ENCODE data around the gene IFIT2.
"Not testable (repeated sequence)": the region's sequence is repeated elsewhere in the genome, so short reads cannot be mapped to it uniquely, and the experiment has no call there.

Gene IFIT2

GRCh38 chr10:89308266-89308665 is 6.4 kb downstream of the IFIT2 start:
- DNase-seq (ENCODE audit: low read depth): no peak

DNA sequence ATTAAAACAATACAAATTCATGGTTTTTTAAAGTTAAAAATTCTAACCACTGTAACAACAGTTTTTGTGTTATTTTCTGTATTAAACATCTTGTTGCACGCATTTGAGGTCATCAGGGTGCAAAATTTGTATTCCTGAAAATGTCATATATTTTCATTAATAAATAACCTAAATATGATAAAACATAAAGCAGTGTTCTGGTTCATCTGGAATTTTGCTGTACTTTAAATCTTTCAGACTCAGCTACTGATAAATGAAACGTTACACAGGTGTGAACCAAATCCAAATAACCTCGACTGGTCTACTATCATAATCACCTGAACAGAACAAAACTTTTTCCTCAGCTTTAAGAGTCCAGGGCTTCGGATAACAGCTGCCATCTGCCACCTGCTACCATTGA is 6.9 kb downstream of the IFIT2 start:
- no peak for DNase-seq (ENCODE audit: low read depth)

DNA sequence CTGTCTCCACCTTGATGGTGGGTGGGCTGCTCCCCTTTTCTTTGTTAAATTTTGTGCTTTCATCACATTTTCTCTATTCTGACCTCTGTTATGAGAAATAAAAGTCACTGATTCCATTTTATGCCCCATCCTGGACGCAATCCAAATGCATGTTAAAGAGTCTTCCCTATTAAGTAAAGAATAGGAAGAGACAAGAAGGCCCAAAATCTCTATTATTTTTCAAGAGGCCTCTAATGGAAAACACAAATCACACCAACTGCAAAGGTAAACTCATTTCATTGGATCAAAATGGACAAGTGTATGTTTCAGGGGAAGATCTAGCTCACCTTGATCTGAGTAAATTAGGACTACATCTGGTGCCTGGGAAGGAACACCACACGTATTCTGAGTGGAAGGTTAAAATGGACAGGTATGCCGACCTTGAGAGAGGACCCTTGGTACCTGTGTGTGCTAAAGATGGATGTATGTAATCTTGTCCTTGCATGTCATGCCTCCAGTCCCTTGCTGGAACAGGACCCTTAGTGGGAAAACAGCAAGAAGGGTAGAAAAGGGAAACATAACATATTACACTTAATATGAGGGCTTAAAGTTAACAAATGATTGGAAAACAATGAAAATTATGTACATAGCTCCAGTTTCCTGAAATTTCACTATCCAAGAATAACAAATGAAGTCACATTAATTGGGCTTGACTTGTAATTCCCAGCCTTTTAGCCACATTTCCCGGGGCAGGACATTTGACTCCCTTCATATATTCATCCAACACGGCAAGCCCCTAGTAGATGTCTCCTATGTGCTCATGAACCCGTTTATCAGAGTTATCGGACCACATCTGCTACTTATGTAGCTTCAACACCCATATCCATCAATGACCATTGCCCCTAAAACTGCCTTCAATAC is 7.6 kb downstream of the IFIT2 start:
- no peak for DNase-seq (ENCODE audit: low read depth)

DNA sequence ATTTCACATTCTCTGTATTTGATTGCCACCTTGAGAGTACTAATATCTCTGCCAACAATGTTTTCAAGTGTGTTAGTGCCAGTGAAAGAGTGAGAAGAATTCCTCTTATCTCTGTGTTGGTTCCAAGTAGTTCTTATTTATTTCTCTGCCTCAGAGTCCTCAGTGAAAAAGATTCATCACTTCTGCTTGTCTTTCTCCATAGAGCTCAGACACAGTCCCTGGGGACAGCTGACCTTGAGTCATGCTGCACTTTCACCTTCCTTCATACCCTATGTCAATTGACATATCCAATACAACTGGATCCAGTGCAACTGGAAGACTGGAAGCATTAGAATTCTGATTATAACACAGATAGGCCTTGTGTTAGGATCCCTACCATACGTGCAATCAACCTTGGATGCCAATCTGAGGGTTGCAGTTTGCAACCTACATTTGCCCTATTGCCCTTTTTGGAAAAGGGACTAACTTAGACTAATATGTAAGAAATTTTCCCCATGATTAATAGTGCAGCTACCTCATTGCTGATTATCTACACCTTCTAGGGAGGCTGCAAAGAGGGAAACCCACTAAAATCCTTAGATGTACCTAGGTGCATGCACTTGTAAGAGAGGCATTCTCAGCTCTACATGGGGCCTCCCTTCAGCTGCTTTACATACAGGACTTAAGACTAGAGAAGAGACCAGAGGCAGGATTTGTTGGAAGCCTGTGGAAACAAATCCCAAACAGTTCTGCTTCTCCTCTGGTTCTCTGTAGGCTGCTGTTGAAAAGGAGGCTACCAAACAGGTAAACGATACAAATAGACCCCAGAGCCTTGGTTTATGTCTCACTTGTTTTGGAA is 8.4 kb downstream of the IFIT2 start:
- no peak for DNase-seq (ENCODE audit: low read depth)

DNA sequence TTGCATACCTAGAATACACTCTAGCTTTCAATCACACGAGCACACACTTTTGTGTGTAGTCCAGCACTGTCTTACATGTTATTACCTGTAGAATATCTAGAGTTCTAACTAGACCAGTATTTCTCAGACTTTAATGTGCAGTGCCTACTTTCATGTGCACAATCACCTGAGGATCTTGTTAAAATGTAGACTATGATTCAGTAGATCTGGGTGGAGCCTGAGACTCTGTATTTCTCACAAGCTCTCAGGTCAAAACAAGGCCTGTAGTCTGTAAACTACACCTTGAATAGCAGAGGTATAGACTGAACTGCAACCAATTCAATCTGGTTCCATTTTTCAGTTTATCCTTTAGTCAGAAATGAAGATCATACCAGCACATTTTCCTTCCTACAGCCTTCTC is 11.1 kb downstream of the IFIT2 start:
- DNase-seq (ENCODE audit: low read depth): no peak

GRCh38 chr10:89314676-89315075 is 12.8 kb downstream of the IFIT2 start:
- DNase-seq (ENCODE audit: low read depth): no peak

DNA sequence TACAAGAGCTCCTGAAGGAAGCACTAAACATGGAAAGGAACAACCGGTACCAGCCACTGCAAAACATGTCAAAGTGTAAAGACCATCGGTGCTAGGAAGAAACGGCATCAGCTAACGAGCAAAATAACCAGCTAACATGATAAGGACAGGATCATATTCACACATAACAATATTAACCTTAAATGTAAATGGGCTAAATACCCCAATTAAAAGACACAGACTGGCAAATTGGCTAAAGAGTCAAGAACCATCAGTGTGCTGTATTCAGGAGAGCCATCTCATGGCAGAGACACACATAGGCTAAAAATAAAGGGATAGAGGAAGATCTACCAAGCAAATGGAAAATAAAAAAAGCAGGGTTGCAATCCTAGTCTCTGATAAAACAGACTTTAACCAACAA is 16.2 kb downstream of the IFIT2 start:
- DNase-seq (ENCODE audit: low read depth): not testable (repeated sequence)

DNA sequence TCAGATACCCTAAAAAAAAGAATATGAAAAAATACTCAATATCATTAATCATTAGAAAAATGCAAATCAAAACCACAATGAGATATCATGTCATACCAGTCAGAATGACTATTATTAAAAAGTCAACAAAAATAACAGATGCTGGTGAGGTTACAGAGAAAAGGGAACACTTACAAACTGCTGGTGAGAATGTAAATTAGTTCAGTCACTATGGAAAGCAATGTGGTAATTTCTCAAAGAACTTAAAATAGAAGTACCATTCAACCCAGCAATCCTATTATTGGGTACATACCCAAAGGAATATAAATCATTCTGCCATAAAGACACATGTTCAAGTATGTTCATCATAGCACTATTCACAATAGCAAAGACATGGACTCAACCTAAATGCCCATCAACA is 23.2 kb downstream of the IFIT2 start:
- DNase-seq (ENCODE audit: low read depth): not testable (repeated sequence)

GRCh38 chr10:89325856-89326255 is 24.0 kb downstream of the IFIT2 start:
- not testable (repeated sequence) for DNase-seq (ENCODE audit: low read depth)

GRCh38 chr10:89327803-89328441 is 26.1 kb downstream of the IFIT2 start, which contains the start of gene IFIT3:
Gene IFIT3 (plus strand): TSS chr10:89327997. CDS start chr10:89328074, 77 bp downstream.
- DNase-seq (ENCODE audit: low read depth): no peak

DNA sequence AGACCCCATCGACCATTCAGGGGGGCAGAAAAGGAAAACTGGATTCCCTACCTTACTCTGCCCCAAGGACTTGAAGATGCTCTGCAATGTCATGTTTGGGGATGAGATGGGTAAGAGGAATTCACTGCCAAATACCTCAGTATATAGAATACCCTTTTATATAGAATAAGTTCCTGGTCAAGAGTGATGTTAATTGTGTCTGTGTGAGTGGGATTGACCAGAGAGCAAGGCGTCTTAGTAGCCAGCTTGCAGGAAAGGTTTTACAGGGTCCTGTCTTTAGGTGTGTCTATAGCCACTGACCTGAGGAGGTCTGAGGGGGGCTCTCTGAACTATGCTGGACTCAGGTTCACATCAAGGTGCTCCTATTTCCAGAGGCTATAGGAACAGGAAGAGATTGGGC is 27.3 kb downstream of the IFIT2 start:
- no peak for DNase-seq (ENCODE audit: low read depth)

DNA sequence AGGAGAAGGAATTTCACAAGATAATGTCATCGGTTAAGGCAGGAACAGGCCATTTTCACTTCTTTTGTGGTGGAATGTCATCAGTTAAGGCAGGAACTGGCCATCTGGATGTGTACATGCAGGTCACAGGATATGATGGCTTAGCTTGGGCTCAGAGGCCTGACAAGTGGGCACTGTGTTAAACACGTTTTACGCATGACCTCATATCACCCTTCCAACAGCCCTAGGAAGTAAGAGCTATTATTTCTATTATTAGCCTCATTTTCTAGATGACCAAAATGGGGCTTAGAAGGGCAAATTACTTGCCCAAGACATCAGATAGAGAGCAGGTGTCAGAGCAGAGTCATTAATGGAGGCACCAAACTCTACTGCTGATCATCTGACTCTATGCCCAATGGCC is 28.2 kb downstream of the IFIT2 start:
- DNase-seq (ENCODE audit: low read depth): not testable (repeated sequence)

- no peak for DNase-seq (ENCODE audit: low read depth)
These were observed 28.8 kb downstream of the IFIT2 start for GRCh38 chr10:89330537-89331212.

DNA sequence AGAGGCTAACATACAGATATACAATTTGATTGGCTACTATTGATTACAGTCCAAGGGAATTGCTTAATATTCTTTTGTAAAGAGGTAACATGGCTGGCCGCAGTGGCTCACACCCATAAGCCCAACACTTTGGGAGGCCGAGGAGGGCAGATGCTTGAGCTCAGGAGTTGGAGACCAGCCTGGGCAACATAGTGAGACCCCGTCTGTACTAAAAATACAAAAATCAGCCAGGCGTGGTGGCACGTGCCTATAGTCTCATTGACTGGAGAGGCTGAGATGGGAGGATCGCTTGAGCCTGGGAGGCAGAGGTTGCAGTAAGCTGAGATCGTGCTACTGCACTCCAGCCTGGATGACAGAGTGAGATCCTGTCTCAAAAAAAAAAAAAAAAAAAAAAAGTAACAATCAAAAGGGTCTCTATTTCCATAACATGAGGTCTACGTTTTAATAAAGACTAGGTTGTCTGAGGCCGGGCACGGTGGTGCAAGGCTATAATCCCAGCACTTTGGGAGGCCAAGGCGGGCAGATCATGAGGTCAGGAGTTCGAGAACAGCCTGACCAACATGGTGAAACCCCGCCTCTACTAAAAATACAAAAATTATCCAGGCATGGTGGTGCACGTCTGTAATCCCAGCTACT is 29.8 kb downstream of the IFIT2 start:
- not testable (repeated sequence) for DNase-seq (ENCODE audit: low read depth)

DNA sequence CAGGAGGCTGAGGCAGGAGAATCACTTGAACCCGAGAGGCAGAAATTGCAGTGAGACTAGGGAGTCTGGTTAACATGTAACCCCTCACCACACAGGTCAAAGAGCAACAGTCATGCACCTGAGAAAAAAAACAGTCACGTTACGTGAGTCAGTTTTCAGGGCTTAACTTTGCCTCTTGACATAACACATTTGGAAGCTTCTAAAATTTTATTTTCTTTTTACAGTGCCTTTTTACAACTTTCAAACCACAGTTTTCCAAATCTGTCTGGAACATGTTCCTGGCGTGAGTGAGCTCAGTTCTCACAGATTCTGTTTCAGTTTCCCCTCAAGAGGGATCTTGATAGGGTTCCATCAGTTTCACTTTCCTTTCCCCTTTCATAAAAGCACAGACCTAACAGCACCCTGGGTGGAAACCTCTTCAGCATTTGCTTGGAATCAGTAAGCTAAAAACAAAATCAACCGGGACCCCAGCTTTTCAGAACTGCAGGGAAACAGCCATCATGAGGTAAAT is 30.3 kb downstream of the IFIT2 start:
- no peak for DNase-seq (ENCODE audit: low read depth)

DNA sequence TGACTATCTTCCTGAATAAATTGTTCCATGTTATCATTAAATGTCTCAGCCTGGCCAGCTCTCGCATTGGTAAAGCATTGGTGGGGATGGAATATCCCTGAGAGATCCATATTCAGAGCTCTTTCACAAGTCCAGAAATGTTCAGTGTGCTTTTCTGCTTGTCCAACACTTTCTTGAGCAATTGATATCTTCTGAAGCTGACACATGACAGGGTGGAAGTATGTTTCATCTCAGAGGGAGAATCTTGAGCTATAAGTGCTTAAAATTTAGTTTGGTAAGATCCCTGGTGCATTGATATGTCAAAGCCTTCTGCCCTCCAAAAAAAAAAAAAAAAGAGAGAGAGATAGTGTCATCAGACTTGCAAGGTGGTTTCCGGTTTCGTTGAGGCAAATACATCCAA is 33.4 kb downstream of the IFIT2 start:
- DNase-seq (ENCODE audit: low read depth): no peak

DNA sequence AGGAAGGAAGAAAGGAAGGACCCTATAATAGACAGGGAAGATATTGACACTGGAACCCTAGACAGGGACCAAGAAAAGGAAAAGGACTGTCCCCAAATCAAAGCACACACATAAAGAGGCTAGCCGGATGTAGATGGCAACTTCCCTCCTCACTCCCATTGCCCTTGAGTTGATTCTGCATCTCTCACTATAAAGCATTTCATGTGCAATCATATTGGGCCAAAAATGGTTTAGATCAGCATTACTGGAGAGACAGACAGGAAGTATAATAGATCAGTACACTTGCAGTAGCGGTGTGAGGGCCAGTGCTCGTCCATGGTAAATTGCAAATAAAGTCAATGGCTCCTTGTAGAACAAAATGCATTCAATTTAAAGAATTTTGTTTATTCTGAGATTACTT is 34.4 kb downstream of the IFIT2 start:
- DNase-seq (ENCODE audit: low read depth): no peak

DNA sequence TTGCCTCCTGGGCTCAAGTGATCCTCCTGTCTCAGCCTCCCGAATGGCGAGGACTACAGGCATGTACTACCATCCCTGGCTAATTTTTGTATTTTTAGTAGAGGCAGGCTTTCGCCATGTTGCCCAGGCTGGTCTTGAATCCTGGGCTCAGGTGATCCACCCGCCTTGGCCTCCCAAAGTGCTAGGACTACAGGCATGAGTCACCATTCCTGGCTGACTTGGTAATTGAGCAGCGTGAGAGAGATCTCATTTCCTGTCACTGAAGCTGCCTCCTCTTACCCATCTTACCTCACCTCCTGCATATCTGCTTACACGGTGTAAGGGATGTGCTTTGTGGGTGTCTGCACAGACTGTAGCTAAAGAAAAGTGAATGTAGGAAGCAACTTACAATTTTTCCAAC is 35.6 kb downstream of the IFIT2 start:
- DNase-seq (ENCODE audit: low read depth): no peak

GRCh38 chr10:89338713-89339112 is 36.9 kb downstream of the IFIT2 start:
- no peak for DNase-seq (ENCODE audit: low read depth)

- DNase-seq (ENCODE audit: low read depth): no peak
These were observed 38.0 kb downstream of the IFIT2 start for GRCh38 chr10:89339875-89340274.

DNA sequence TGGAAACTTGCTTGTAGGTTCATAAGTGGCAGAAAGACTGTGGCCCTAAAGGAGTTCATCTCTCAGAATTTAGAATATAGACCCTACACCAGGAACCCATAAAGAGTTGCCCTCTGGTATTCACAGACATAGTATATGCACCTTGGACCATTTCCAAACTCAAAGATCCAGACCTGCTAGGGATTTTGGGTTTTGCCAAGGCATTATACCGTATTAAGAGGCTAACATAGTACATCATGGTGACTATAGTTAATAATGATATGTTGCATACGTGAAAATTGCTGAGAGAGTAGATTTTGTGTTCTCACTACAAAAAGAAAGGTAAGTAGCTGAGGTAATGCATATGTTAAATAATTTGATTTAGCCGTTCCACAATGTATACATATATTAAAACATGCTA is 39.8 kb downstream of the IFIT2 start:
- DNase-seq (ENCODE audit: low read depth): no peak
